Measurements from ENCODE around the gene HLA-DRB5.

Gene HLA-DRB5

GRCh38 chr6:32501016-32501415 is 29.1 kb downstream of the HLA-DRB5 start:
- DNase-seq (ENCODE audit: low read depth in 2 of 2): no peak
- TF ChIP-seq, protein P1, sequence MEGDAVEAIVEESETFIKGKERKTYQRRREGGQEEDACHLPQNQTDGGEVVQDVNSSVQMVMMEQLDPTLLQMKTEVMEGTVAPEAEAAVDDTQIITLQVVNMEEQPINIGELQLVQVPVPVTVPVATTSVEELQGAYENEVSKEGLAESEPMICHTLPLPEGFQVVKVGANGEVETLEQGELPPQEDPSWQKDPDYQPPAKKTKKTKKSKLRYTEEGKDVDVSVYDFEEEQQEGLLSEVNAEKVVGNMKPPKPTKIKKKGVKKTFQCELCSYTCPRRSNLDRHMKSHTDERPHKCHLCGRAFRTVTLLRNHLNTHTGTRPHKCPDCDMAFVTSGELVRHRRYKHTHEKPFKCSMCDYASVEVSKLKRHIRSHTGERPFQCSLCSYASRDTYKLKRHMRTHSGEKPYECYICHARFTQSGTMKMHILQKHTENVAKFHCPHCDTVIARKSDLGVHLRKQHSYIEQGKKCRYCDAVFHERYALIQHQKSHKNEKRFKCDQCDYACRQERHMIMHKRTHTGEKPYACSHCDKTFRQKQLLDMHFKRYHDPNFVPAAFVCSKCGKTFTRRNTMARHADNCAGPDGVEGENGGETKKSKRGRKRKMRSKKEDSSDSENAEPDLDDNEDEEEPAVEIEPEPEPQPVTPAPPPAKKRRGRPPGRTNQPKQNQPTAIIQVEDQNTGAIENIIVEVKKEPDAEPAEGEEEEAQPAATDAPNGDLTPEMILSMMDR (IDR thresholded peaks at IDR 0.05; ENCODE audit: low read depth, low read length): no peak

GRCh38 chr6:32492351-32492750 is 37.7 kb downstream of the HLA-DRB5 start:
- H3K4me3 ChIP-seq (replicated peaks in 1 of 2; ENCODE audit: low read depth in 2 of 2, low read length in 2 of 2): no peak overlapping the region
- TF ChIP-seq, protein P1 (IDR thresholded peaks at IDR 0.05; ENCODE audit: low read depth, low read length): no peak
- no peak for DNase-seq (ENCODE audit: low read depth in 2 of 2)

More at GRCh38 chr6:32501016-32501415, 29.1 kb downstream of the HLA-DRB5 start:
- no peak overlapping the region for H3K4me3 ChIP-seq (replicated peaks in 1 of 2; ENCODE audit: low read depth in 2 of 2, low read length in 2 of 2)

DNA sequence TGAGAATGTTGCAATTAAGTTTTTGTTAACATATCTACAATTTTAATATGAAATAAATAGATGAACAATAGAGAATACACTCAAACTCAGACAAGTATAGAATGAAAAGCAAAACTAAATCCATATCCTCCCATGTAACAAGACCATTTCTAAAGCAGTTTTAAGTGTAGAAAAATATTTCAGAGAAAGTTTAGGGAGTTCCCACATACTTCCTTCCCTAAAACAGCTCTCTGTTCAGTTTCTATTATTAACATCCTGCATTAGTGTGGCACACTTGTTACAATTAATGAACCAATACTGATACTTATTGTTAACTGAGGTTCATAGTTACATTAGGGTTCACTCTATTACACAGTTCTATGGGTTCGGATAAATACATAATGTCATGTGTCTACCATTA is 38.4 kb downstream of the HLA-DRB5 start:
- TF ChIP-seq, protein P1 (IDR thresholded peaks at IDR 0.05; ENCODE audit: low read depth, low read length): no peak
- DNase-seq (ENCODE audit: low read depth in 2 of 2): no peak
- H3K4me3 ChIP-seq (replicated peaks in 1 of 2; ENCODE audit: low read depth in 2 of 2, low read length in 2 of 2): no peak overlapping the region

- TF ChIP-seq, protein P1 (IDR thresholded peaks at IDR 0.05; ENCODE audit: low read depth, low read length): no peak
- DNase-seq (ENCODE audit: low read depth in 2 of 2): no peak
- no peak overlapping the region for H3K4me3 ChIP-seq (replicated peaks in 1 of 2; ENCODE audit: low read depth in 2 of 2, low read length in 2 of 2)
Observed at GRCh38 chr6:32488083-32488482, 42.0 kb downstream of the HLA-DRB5 start.

DNA sequence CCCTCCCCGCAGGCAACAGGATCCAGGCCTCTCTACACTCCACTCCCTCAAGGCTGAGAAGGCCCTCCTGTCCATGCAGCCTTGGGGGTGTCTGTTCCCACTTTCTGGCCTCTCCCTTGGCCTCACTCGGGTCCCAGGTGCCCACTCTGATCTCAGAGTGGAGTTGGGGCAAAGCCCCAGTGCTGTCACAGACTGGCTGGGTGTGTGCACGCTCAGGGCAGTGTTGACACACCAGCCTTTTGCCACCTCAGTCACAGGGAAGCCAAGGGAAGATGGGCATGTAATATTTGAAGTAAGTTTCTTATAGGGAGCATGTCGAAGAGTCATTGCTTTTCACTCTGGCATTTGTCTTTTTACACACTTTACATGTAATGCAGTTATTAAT is 45.5 kb downstream of the HLA-DRB5 start:
- TF ChIP-seq, protein P1 (IDR thresholded peaks at IDR 0.05; ENCODE audit: low read depth, low read length): no peak
- no peak overlapping the region for H3K4me3 ChIP-seq (replicated peaks in 1 of 2; ENCODE audit: low read depth in 2 of 2, low read length in 2 of 2)
- DNase-seq (ENCODE audit: low read depth in 2 of 2): no peak

- TF ChIP-seq, protein P1 (IDR thresholded peaks at IDR 0.05; ENCODE audit: low read depth, low read length): no peak
- no peak for DNase-seq (ENCODE audit: low read depth in 2 of 2)
- H3K4me3 ChIP-seq (replicated peaks in 1 of 2; ENCODE audit: low read depth in 2 of 2, low read length in 2 of 2): no peak overlapping the region
Observed at GRCh38 chr6:32483968-32484613, 46.0 kb downstream of the HLA-DRB5 start.

Data from cardiac fibroblast (primary cell).